K562 (cell line): ENCODE measurements around the gene GDAP1L1. TPM values are rescaled to one million over a fixed set of nuclear protein-coding genes. Genes with fewer than 3 reads are reported as not detected.

Experiments
- ARID2 ChIP-seq: fragments of 450-650 bp; IDR thresholded peaks from 2 replicates; pipeline ENCODE4 v1.6.1; 2017; ENCODE audit warnings: antibody characterized with exemption, mild to moderate bottlenecking
- CTBP1 ChIP-seq: fragments of 450-650 bp; IDR thresholded peaks from 2 replicates; pipeline ENCODE4 v1.6.1; 2016; ENCODE audit warnings: borderline replicate concordance
- CXXC5 ChIP-seq: fragments of 250-450 bp; sonication (Bioruptor Pico); IDR thresholded peaks from 2 replicates; pipeline ENCODE4 v1.8.0; 2022; ENCODE audit warnings: inconsistent platforms, mild to moderate bottlenecking, moderate library complexity
- FOXK2 ChIP-seq, 2 experiments: fragments of 450-650 bp; IDR thresholded peaks in 1 of 2; conservative IDR thresholded peaks in 1 of 2; 2 replicates each; pipeline ENCODE4 v1.6.1; 2016; ENCODE audit warnings: low read depth in 2 of 2, mild to moderate bottlenecking in 1 of 2
- GTF2F1 ChIP-seq: IDR thresholded peaks from 2 replicates; pipeline ENCODE4 v1.6.1; 2011; ENCODE audit warnings: low read depth, low read length, improper control_type of control experiment
- HOXB6 ChIP-seq: fragments of 250-450 bp; sonication (Bioruptor Pico); IDR thresholded peaks from 2 replicates; pipeline ENCODE4 v1.5.1; 2022; ENCODE audit warnings: mild to moderate bottlenecking, borderline replicate concordance
- MAFG ChIP-seq: fragments of 450-650 bp; conservative IDR thresholded peaks from 2 replicates; pipeline ENCODE4 v1.6.1; 2016; ENCODE audit warnings: missing genetic modification characterization, missing compliant biosample characterization
- MEIS2 ChIP-seq: fragments of 450-650 bp; IDR thresholded peaks from 2 replicates; pipeline ENCODE4 v1.6.1; 2014; ENCODE audit warnings: mild to moderate bottlenecking; ENCODE audit not compliant: partially characterized antibody
- MYC ChIP-seq, 2 experiments: fragments of 250-450 bp in 1 of 2; sonication (Bioruptor Pico) in 1 of 2; IDR thresholded peaks; 2 replicates each; pipeline versions ENCODE4 v1.5.1 to v1.6.1; 2012 to 2021; ENCODE audit warnings: low read depth in 2 of 2, borderline replicate concordance in 1 of 2, improper control_type of control experiment in 1 of 2, low read length in 1 of 2, mild to moderate bottlenecking in 1 of 2, moderate library complexity in 1 of 2
- NFE2 ChIP-seq: IDR thresholded peaks from 2 replicates; pipeline ENCODE4 v1.6.1; 2014; ENCODE audit warnings: antibody characterized with exemption, low read depth
- PHF21A ChIP-seq: fragments of 450-650 bp; IDR thresholded peaks from 2 replicates; pipeline ENCODE4 v1.6.1; 2017; ENCODE audit warnings: low read depth, borderline replicate concordance
- PHTF2 ChIP-seq: fragments of 250-450 bp; sonication (Bioruptor Pico); IDR thresholded peaks from 2 replicates; pipeline ENCODE4 v1.5.0; 2021; ENCODE audit warnings: mild to moderate bottlenecking
- POU5F1 ChIP-seq: fragments of 150-350 bp; IDR thresholded peaks from 2 replicates; pipeline ENCODE4 v1.6.1; 2014; ENCODE audit warnings: borderline replicate concordance, low read length, low read depth, mild to moderate bottlenecking; ENCODE audit not compliant: partially characterized antibody
- RAD21 ChIP-seq, 2 experiments: fragments of 250-450 bp in 1 of 2; fragments of 450-650 bp in 1 of 2; sonication (Bioruptor Pico) in 1 of 2; formaldehyde crosslinking in 1 of 2; IDR thresholded peaks in 1 of 2; conservative IDR thresholded peaks in 1 of 2; 2 replicates each; pipeline versions ENCODE4 v1.4.0 to v1.8.0; 2020 to 2022; ENCODE audit warnings: mild to moderate bottlenecking in 2 of 2, moderate library complexity in 1 of 2
- RNF2 ChIP-seq: sonication (generic); IDR thresholded peaks from 2 replicates; pipeline ENCODE4 v1.6.1; 2016
- SAFB2 ChIP-seq: fragments of 200-400 bp; formaldehyde crosslinking; IDR thresholded peaks from 2 replicates; pipeline ENCODE4 v1.6.1; 2018; ENCODE audit warnings: borderline replicate concordance, low read length, low read depth, moderate library complexity; ENCODE audit not compliant: severe bottlenecking
- SMAD4 ChIP-seq: fragments of 250-450 bp; sonication (Bioruptor Pico); conservative IDR thresholded peaks from 2 replicates; pipeline ENCODE4 v1.8.0; 2021; ENCODE audit warnings: inconsistent platforms, mild to moderate bottlenecking, moderate library complexity
- TOE1 ChIP-seq, 2 experiments: fragments of 450-650 bp in 1 of 2; sonication (generic) in 1 of 2; formaldehyde crosslinking in 1 of 2; IDR thresholded peaks; 2 replicates each; pipeline versions ENCODE4 v1.7.1 to v1.8.0; 2016 to 2022; ENCODE audit warnings: borderline replicate concordance in 2 of 2, mild to moderate bottlenecking in 2 of 2, antibody characterized with exemption in 1 of 2, inconsistent platforms in 1 of 2, low read depth in 1 of 2, missing genetic modification reagents in 1 of 2, moderate library complexity in 1 of 2
- ZNF274 ChIP-seq: IDR thresholded peaks from 2 replicates; pipeline ENCODE4 v1.6.1; 2011; ENCODE audit warnings: low read depth, mild to moderate bottlenecking, low read length, moderate library complexity, borderline replicate concordance
- ZNF316 ChIP-seq: fragments of 450-650 bp; IDR thresholded peaks from 2 replicates; pipeline ENCODE4 v1.6.1; 2016
- ZNF778 ChIP-seq: fragments of 450-650 bp; formaldehyde crosslinking; IDR thresholded peaks from 2 replicates; pipeline ENCODE4 v1.4.0; 2020; ENCODE audit warnings: mild to moderate bottlenecking, moderate library complexity
- polyA plus RNA-seq, 8 experiments: library from polyadenylated mRNA; depleted of rRNA in 4 of 8; stranded (reverse) in 5 of 8; unstranded in 3 of 8; fragments of >200 nt; fragmentation: Nextera tagmentation in 2 of 8; fragmentation: Illumina TruSeq in 1 of 8; extraction: Ambion mirVana in 2 of 8; extraction: Trizol in 1 of 8; gene quantifications; 2 replicates each; pipeline versions ENCODE4 v1.2.1 to v1.2.3, GENCODE V29; 2011 to 2014; ENCODE audit warnings: inconsistent platforms in 1 of 8, missing spikeins in 1 of 8
- total RNA-seq, 7 experiments: library from RNA; depleted of rRNA in 6 of 7; stranded (reverse); fragments of >200 nt in 6 of 7; fragmentation: Illumina TruSeq in 2 of 7; extraction: Trizol in 2 of 7; gene quantifications; 2 replicates each; pipeline versions ENCODE4 v1.2.1 to v1.2.3, GENCODE V29; 2011 to 2021; ENCODE audit warnings: low replicate concordance in 1 of 7
- TF ChIP-seq, protein P1 (sequence below): sonication (generic); formaldehyde crosslinking; IDR thresholded peaks from 2 replicates; pipeline ENCODE4 v1.8.0; 2022; ENCODE audit warnings: missing genetic modification reagents, mild to moderate bottlenecking, moderate library complexity, borderline replicate concordance
- TF ChIP-seq, protein P2 (sequence below): fragments of 450-650 bp; formaldehyde crosslinking; IDR thresholded peaks from 2 replicates; pipeline ENCODE4 v1.4.0; 2020; ENCODE audit warnings: mild to moderate bottlenecking, mixed read lengths
- TF ChIP-seq, protein P3 (sequence below): fragments of 450-650 bp; formaldehyde crosslinking; conservative IDR thresholded peaks from 2 replicates; pipeline ENCODE4 v1.4.0; 2022; ENCODE audit warnings: mild to moderate bottlenecking, missing genetic modification characterization

Gene GDAP1L1
- total and polyA plus RNA-seq, 9 of the 15 experiments (the other 6 are each of a cell fraction or from before 2014, with no cell fraction given) = 0.06 to 0.40 (median 0.19) TPM; not detected in 5

- TF ChIP-seq, protein P1, sequence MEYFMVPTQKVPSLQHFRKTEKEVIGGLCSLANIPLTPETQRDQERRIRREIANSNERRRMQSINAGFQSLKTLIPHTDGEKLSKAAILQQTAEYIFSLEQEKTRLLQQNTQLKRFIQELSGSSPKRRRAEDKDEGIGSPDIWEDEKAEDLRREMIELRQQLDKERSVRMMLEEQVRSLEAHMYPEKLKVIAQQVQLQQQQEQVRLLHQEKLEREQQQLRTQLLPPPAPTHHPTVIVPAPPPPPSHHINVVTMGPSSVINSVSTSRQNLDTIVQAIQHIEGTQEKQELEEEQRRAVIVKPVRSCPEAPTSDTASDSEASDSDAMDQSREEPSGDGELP = peak; percentile 93
- TF ChIP-seq FOXK2 (conservative IDR thresholded peaks at IDR 0.05 in 1 of 2, IDR thresholded peaks at IDR 0.05 in 1 of 2; ENCODE audit: low read depth in 2 of 2) (peak; percentile 98 to 99), POU5F1 (peak; percentile 38), ZNF778 (CRISPR knock-in tag) (no peak), ZNF274 (no peak), CTBP1 (peak; percentile 76), PHTF2 (no peak), SMAD4 (peak; percentile 92), MAFG (tag) (peak; percentile 37; the same call in 1 of the 2 replicates), ARID2 (no peak), PHF21A (peak; percentile 99), MEIS2 (peak; percentile 87), HOXB6 (no peak), MYC (IDR thresholded peaks at IDR 0.05; ENCODE audit: low read depth, low read length) (peak; percentile 97), MYC (CRISPR knock-in tag; IDR thresholded peaks at IDR 0.05; ENCODE audit: borderline replicate concordance, low read depth) (no peak), TOE1 (IDR thresholded peaks at IDR 0.05; ENCODE audit: borderline replicate concordance) (no peak), TOE1 (CRISPR knock-in tag; IDR thresholded peaks at IDR 0.05; ENCODE audit: borderline replicate concordance, low read depth) (no peak; the same call in 1 of the 2 replicates), GTF2F1 (0 out of 2 replicates have a peak, but pooled peaks have one; percentile 34), ZNF316 (no peak), SAFB2 (no peak), RAD21 (CRISPR knock-in tag; conservative IDR thresholded peaks at IDR 0.05 in 1 of 2, IDR thresholded peaks at IDR 0.05 in 1 of 2) (no peak), NFE2 (peak; percentile 90), RNF2 (peak; percentile 69; the same call in 1 of the 2 replicates), CXXC5 (CRISPR knock-in tag) (peak; percentile 95)
- TF ChIP-seq, protein P2, sequence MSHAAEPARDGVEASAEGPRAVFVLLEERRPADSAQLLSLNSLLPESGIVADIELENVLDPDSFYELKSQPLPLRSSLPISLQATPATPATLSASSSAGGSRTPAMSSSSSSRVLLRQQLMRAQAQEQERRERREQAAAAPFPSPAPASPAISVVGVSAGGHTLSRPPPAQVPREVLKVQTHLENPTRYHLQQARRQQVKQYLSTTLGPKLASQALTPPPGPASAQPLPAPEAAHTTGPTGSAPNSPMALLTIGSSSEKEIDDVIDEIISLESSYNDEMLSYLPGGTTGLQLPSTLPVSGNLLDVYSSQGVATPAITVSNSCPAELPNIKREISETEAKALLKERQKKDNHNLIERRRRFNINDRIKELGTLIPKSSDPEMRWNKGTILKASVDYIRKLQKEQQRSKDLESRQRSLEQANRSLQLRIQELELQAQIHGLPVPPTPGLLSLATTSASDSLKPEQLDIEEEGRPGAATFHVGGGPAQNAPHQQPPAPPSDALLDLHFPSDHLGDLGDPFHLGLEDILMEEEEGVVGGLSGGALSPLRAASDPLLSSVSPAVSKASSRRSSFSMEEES (CRISPR knock-in tag) = no peak
- TF ChIP-seq, protein P3, sequence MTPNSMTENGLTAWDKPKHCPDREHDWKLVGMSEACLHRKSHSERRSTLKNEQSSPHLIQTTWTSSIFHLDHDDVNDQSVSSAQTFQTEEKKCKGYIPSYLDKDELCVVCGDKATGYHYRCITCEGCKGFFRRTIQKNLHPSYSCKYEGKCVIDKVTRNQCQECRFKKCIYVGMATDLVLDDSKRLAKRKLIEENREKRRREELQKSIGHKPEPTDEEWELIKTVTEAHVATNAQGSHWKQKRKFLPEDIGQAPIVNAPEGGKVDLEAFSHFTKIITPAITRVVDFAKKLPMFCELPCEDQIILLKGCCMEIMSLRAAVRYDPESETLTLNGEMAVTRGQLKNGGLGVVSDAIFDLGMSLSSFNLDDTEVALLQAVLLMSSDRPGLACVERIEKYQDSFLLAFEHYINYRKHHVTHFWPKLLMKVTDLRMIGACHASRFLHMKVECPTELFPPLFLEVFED = 0 out of 2 replicates have a peak, but pooled peaks have one; percentile 52
These were observed 36.5 kb upstream of the GDAP1L1 start, which contains the start of gene OSER1 (continued) for GRCh38 chr20:44210406-44211176.
